Endothelial cell of umbilical vein (primary cell): ENCODE measurements around the gene FLT3. TPM values are rescaled to one million over a fixed set of nuclear protein-coding genes. Genes with fewer than 3 reads are reported as not detected.

Experiments
- BruUV-seq: library from RNA; stranded (reverse); fragments of 400-500 nt; replicated peaks from 2 replicates; lab custom pipeline; 2021; lab: Mats Ljungman, UMichigan
- CTCF ChIA-PET: fragments of 300-600, 350-600 bp; sonication (Branson Sonifier 250); formaldehyde crosslinking; loops from one replicate; lab custom pipeline; 2021; ENCODE audit warnings: antibody characterized with exemption, inconsistent platforms; lab: Charles Lee
- POLR2A ChIA-PET: fragments of 300-600, 350-600 bp; sonication (Branson Sonifier 250); formaldehyde crosslinking; loops from one replicate; lab custom pipeline; 2021; ENCODE audit warnings: antibody characterized with exemption, inconsistent platforms; lab: Charles Lee
- DNase-seq: peaks from one replicate; pipeline ENCODE4 v3.0.0-alpha.2; 2011; ENCODE audit warnings: low read depth, low spot score
- FAIRE-seq: peaks from 2 replicates; lab custom pipeline; 2011; peaks lifted over from hg19 to GRCh38; lab: Jason Lieb, UNC
- H2AFZ ChIP-seq: 2 replicates; pipeline ENCODE4 v1.6.0; 2012; ENCODE audit warnings: low read depth, low read length, control low read depth, inconsistent platforms
- H3K27ac ChIP-seq: 2 replicates; pipeline ENCODE4 v1.5.1; 2011; ENCODE audit warnings: low read depth, mild to moderate bottlenecking, control low read depth, low read length, moderate library complexity; ENCODE audit not compliant: insufficient read depth
- H3K27me3 ChIP-seq, 2 experiments: 2 replicates each; pipeline versions ENCODE4 v1.6.0 to v1.6.1; 2011; ENCODE audit warnings: low read length in 2 of 2, mixed read lengths in 1 of 2; ENCODE audit not compliant: control insufficient read depth in 2 of 2, insufficient read depth in 2 of 2
- H3K36me3 ChIP-seq, 2 experiments: 2 replicates in 1 of 2; 3 replicates in 1 of 2; pipeline ENCODE4 v1.5.1; 2011; ENCODE audit warnings: low read length in 2 of 2, mild to moderate bottlenecking in 1 of 2, moderate library complexity in 1 of 2; ENCODE audit not compliant: control insufficient read depth in 2 of 2, insufficient read depth in 2 of 2; ENCODE audit errors: extremely low read depth in 1 of 2
- H3K4me1 ChIP-seq: 3 replicates; pipeline ENCODE4 v1.5.1; 2011; ENCODE audit warnings: mild to moderate bottlenecking, low read length; ENCODE audit not compliant: control insufficient read depth, insufficient read depth; ENCODE audit errors: extremely low read depth
- H3K4me2 ChIP-seq: 2 replicates; pipeline ENCODE4 v1.6.1; 2011; ENCODE audit warnings: low read length, control low read depth, mixed read lengths; ENCODE audit not compliant: insufficient read depth
- H3K4me3 ChIP-seq, 3 experiments: fragments of 200-600 bp in 1 of 3; sonication (generic), shearing (Covaris generic) in 1 of 3; replicated peaks in 1 of 3; 2 replicates each; pipeline ENCODE4 v1.5.1; 2011 to 2016; ENCODE audit warnings: control low read depth in 3 of 3, low read length in 3 of 3, mild to moderate bottlenecking in 2 of 3, inconsistent platforms in 1 of 3, low read depth in 1 of 3, moderate library complexity in 1 of 3; ENCODE audit not compliant: insufficient read depth in 1 of 3
- H3K79me2 ChIP-seq: 2 replicates; pipeline ENCODE4 v1.6.0; 2012; ENCODE audit warnings: low read length, inconsistent platforms; ENCODE audit not compliant: control insufficient read depth, insufficient read depth
- H3K9ac ChIP-seq: replicated peaks from 2 replicates; pipeline ENCODE3; 2011; ENCODE audit warnings: low read length, control low read depth; ENCODE audit not compliant: insufficient read depth; ENCODE audit errors: extremely low read depth
- H3K9me1 ChIP-seq: replicated peaks from 3 replicates; pipeline ENCODE4 v1.6.0; 2011; ENCODE audit warnings: mild to moderate bottlenecking, low read length; ENCODE audit not compliant: control insufficient read depth, insufficient read depth; ENCODE audit errors: extremely low read depth
- H3K9me3 ChIP-seq: replicated peaks from 2 replicates; pipeline ENCODE4 v1.5.1; 2012; ENCODE audit warnings: low read length, inconsistent platforms; ENCODE audit not compliant: control insufficient read depth, insufficient read depth
- H4K20me1 ChIP-seq: replicated peaks from 2 replicates; pipeline ENCODE3; 2011; ENCODE audit warnings: mild to moderate bottlenecking, low read length; ENCODE audit not compliant: control insufficient read depth, insufficient read depth; ENCODE audit errors: extremely low read depth
- EZH2 ChIP-seq: IDR thresholded peaks from 2 replicates; pipeline ENCODE4 v1.6.1; 2012; ENCODE audit warnings: borderline replicate concordance, low read depth, mild to moderate bottlenecking, moderate library complexity, low read length, inconsistent platforms; ENCODE audit not compliant: severe bottlenecking
- FOS ChIP-seq: IDR thresholded peaks from 2 replicates; pipeline ENCODE4 v1.6.1; 2011; ENCODE audit warnings: mild to moderate bottlenecking, low read length, moderate library complexity, borderline replicate concordance; ENCODE audit not compliant: insufficient read depth
- GATA2 ChIP-seq: IDR thresholded peaks from 2 replicates; pipeline ENCODE4 v1.7.0; 2011; ENCODE audit warnings: low read depth, mild to moderate bottlenecking, moderate library complexity, mixed read lengths, low read length; ENCODE audit not compliant: insufficient read length, insufficient read depth
- JUN ChIP-seq: IDR thresholded peaks from 2 replicates; pipeline ENCODE4 v1.6.1; 2011; ENCODE audit warnings: borderline replicate concordance, low read depth; ENCODE audit not compliant: insufficient read length, insufficient read depth
- MYC ChIP-seq: IDR thresholded peaks from one replicate; pipeline ENCODE4 v1.6.1; 2011; ENCODE audit warnings: mild to moderate bottlenecking, low read depth, low read length
- POLR2A ChIP-seq: IDR thresholded peaks from 2 replicates; pipeline ENCODE4 v1.6.1; 2012; ENCODE audit warnings: low read depth, mild to moderate bottlenecking, control low read depth, low read length
- POLR2AphosphoS5 ChIP-seq: IDR thresholded peaks from 2 replicates; pipeline ENCODE4 v1.6.1; 2012; ENCODE audit warnings: low read depth, mild to moderate bottlenecking, control low read depth, low read length, moderate library complexity; ENCODE audit not compliant: insufficient read depth
- dilution Hi-C: fragments of 300-500 bp; cut with MboI; formaldehyde crosslinking; loops from one replicate; pipeline ENCODE4 v1.15.0; 2019; ENCODE audit warnings: low sequenced_read_pairs; ENCODE audit not compliant: extremely low pct_ligation_motif_present
- intact Hi-C: fragments of 100-400 bp; cut with micrococcal nuclease; formaldehyde crosslinking; loops from one replicate; pipeline ENCODE4 v1.10.0; 2022
- polyA plus RNA-seq, 4 experiments: library from polyadenylated mRNA; depleted of rRNA in 3 of 4; stranded (reverse) in 3 of 4; unstranded in 1 of 4; fragments of >200 nt; gene quantifications; 2 replicates each; pipeline versions ENCODE4 v1.2.1 to v1.2.3, GENCODE V29; 2011 to 2012; ENCODE audit warnings: missing spikeins in 1 of 4
- total RNA-seq: library from RNA; stranded (reverse); gene quantifications from 2 replicates; pipeline ENCODE4 v1.2.3, GENCODE V29; 2021
- TF ChIP-seq, protein P1 (sequence below), 2 donors: IDR thresholded peaks; 1 replicate in 1 of 2; 2 replicates in 1 of 2; pipeline ENCODE4 v1.5.1; 2011; ENCODE audit warnings: low read length in 2 of 2, mild to moderate bottlenecking in 2 of 2, moderate library complexity in 2 of 2, control low read depth in 1 of 2, inconsistent platforms in 1 of 2, low read depth in 1 of 2; ENCODE audit not compliant: insufficient read depth in 1 of 2; ENCODE audit errors: extremely low read depth in 1 of 2
- TF ChIP-seq, protein P2 (sequence below): IDR thresholded peaks from 2 replicates; pipeline ENCODE4 v1.6.1; 2011; ENCODE audit not compliant: insufficient read depth, insufficient read length

FLT3 gene
- total and polyA plus RNA-seq, 2 donors (not counting 3 experiments of a cell fraction or from before 2014, with no cell fraction given) = 0.03 TPM; not detected in 1

DNA sequence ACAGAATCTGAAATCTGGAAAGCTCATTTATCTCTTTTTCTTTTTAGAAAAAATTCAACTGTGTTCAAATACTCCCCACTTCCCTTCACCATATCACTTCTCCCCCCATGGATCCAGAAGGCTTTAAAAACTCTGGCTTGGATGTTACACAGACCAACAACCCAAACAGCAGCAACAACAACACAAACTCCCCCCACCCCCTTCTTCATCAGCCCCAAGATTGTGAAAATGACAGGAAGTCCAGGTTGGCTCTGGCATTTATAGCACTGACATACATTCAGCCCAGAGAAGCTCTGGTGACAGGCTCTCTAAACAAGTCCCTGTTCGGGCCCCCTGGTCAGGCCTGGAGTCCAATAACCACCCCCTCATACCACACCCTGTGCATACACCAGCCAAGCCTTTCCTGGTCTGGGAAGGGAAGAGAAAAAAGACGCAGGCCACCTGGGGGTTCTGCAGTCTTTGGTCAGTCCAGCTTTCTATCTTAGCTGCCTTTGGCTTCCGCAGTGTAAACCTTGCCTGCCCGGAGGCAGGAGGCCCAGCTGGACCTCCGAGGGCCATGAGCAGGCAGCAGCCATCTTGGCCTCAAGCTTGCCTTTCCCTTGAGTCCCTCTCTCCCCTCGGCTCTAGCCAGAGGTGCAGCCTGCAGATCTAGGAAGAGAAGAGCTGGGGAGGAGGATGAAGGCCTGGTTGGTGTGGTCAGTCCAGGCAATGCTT, 138.1 kb downstream of the FLT3 start:
- H3K4me2 ChIP-seq = no peak overlapping the region
- DNase-seq (no peak), FAIRE-seq (no peak)
- intact Hi-C loops (no loop called here), dilution Hi-C loops (no loop called here)
- no peaks in the 10 kb centered on the region for H4K20me1 ChIP-seq
- H3K27ac ChIP-seq = no peak overlapping the region
- H3K9me1 ChIP-seq = no peaks in the 10 kb centered on the region
- ChIA-PET POLR2A (no interaction called here), CTCF (interaction anchor here (1.1 to 2.7 kb wide), 5 partner anchors 9 to 623 kb away, joined by 3 to 15 read pairs (median 6); no protein-coding TSS in a partner anchor)
- H2AFZ ChIP-seq = no peak overlapping the region
- no peak overlapping the region for H3K9ac ChIP-seq
- TF ChIP-seq POLR2AphosphoS5 (no peak), JUN (no peak), GATA2 (no peak), MYC (no peak), FOS (no peak), EZH2 (no peak), POLR2A (no peak)
- TF ChIP-seq, protein P1, sequence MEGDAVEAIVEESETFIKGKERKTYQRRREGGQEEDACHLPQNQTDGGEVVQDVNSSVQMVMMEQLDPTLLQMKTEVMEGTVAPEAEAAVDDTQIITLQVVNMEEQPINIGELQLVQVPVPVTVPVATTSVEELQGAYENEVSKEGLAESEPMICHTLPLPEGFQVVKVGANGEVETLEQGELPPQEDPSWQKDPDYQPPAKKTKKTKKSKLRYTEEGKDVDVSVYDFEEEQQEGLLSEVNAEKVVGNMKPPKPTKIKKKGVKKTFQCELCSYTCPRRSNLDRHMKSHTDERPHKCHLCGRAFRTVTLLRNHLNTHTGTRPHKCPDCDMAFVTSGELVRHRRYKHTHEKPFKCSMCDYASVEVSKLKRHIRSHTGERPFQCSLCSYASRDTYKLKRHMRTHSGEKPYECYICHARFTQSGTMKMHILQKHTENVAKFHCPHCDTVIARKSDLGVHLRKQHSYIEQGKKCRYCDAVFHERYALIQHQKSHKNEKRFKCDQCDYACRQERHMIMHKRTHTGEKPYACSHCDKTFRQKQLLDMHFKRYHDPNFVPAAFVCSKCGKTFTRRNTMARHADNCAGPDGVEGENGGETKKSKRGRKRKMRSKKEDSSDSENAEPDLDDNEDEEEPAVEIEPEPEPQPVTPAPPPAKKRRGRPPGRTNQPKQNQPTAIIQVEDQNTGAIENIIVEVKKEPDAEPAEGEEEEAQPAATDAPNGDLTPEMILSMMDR (IDR thresholded peaks at IDR 0.05; ENCODE audit: extremely low read depth in 1 of 2, insufficient read depth in 1 of 2, low read depth in 1 of 2, low read length in 2 of 2) = no peak
- TF ChIP-seq, protein P2, sequence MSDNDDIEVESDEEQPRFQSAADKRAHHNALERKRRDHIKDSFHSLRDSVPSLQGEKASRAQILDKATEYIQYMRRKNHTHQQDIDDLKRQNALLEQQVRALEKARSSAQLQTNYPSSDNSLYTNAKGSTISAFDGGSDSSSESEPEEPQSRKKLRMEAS = no peak
- H3K27me3 ChIP-seq = peaks cover 70 to 95% of the 10 kb centered on the region in 2 experiments
- no TSS peak for BruUV-seq
- H3K4me3 ChIP-seq = no peak overlapping the region
- no peaks in the 10 kb centered on the region for H3K36me3 ChIP-seq
- H3K9me3 ChIP-seq = no peaks in the 10 kb centered on the region
- peaks cover 3% of the 10 kb centered on the region for H3K4me1 ChIP-seq
- H3K79me2 ChIP-seq = no peaks in the 10 kb centered on the region
